OCI-LY1 (cell line): ENCODE data around the gene CAMTA1.

Source experiments
- H2AFZ ChIP-seq: fragments of 200-600 bp; sonication (generic), shearing (Covaris generic); 2 replicates; pipeline ENCODE4 v1.6.0; 2014; ENCODE audit warnings: antibody characterized with exemption, mild to moderate bottlenecking, low read length
- H3F3A ChIP-seq: fragments of 200-600 bp; sonication (generic), shearing (Covaris generic); 2 replicates; pipeline ENCODE4 v1.6.0; 2014; ENCODE audit warnings: mild to moderate bottlenecking, antibody characterized with exemption, low read length, moderate library complexity; ENCODE audit not compliant: insufficient read depth
- H3K27ac ChIP-seq: fragments of 200-600 bp; sonication (generic); 2 replicates; pipeline ENCODE4 v1.5.1; 2014; ENCODE audit warnings: low read length, mixed run types, mild to moderate bottlenecking, low read depth; ENCODE audit not compliant: poor library complexity, severe bottlenecking
- H3K27me3 ChIP-seq: fragments of 200-600 bp; sonication (generic); 2 replicates; pipeline ENCODE4 v1.6.0; 2014; ENCODE audit warnings: antibody characterized with exemption, mild to moderate bottlenecking, low read length, moderate library complexity; ENCODE audit not compliant: insufficient read depth
- H3K36me3 ChIP-seq: fragments of 200-600 bp; sonication (generic); 2 replicates; pipeline ENCODE4 v1.6.1; 2014; ENCODE audit warnings: mild to moderate bottlenecking, antibody characterized with exemption, low read length, moderate library complexity, mixed read lengths; ENCODE audit not compliant: insufficient read depth
- H3K4me1 ChIP-seq: fragments of 200-600 bp; sonication (generic); 2 replicates; pipeline ENCODE4 v1.5.1; 2014; ENCODE audit warnings: mild to moderate bottlenecking, low read length, moderate library complexity; ENCODE audit not compliant: insufficient read depth, severe bottlenecking
- H3K4me2 ChIP-seq: fragments of 200-600 bp; sonication (generic), shearing (Covaris generic); 2 replicates; pipeline ENCODE4 v1.6.1; 2014; ENCODE audit warnings: low read length
- H3K4me3 ChIP-seq: fragments of 200-600 bp; sonication (generic); 2 replicates; pipeline ENCODE4 v1.5.1; 2014; ENCODE audit warnings: low read length, low read depth, mild to moderate bottlenecking, mixed read lengths; ENCODE audit not compliant: poor library complexity, severe bottlenecking
- H3K79me2 ChIP-seq: fragments of 200-600 bp; shearing (Covaris generic); 2 replicates; pipeline ENCODE4 v1.6.1; 2016; ENCODE audit warnings: mixed run types, low read length, mixed read lengths; ENCODE audit not compliant: insufficient read depth
- H3K9ac ChIP-seq: fragments of 200-600 bp; sonication (generic), shearing (Covaris generic); 2 replicates; pipeline ENCODE4 v1.6.1; 2014; ENCODE audit warnings: mild to moderate bottlenecking, low read length, mixed read lengths
- H3K9me2 ChIP-seq: fragments of 200-600 bp; sonication (generic), shearing (Covaris generic); 2 replicates; pipeline ENCODE4 v1.6.1; 2014; ENCODE audit warnings: low read depth, mild to moderate bottlenecking, low read length, mixed read lengths
- H3K9me3 ChIP-seq: fragments of 200-600 bp; shearing (Covaris generic); 2 replicates; pipeline ENCODE4 v1.6.1; 2014; ENCODE audit warnings: low read length, mixed read lengths
- H4K20me1 ChIP-seq: fragments of 200-600 bp; sonication (generic), shearing (Covaris generic); 2 replicates; pipeline ENCODE4 v1.6.0; 2016; ENCODE audit warnings: mild to moderate bottlenecking, low read length; ENCODE audit not compliant: insufficient read depth
- EZH2 ChIP-seq: fragments of 200-600 bp; sonication (generic), shearing (Covaris generic); IDR thresholded peaks from 2 replicates; pipeline ENCODE4 v1.8.0; 2017; ENCODE audit warnings: borderline replicate concordance, mixed run types, mild to moderate bottlenecking, antibody characterized with exemption, low read length, moderate library complexity, mixed read lengths
- TF ChIP-seq, protein P1 (sequence below): fragments of 200-600 bp; sonication (generic), shearing (Covaris generic); IDR thresholded peaks from 2 replicates; pipeline ENCODE4 v1.5.1; 2017; ENCODE audit warnings: mild to moderate bottlenecking, antibody characterized with exemption, low read length, moderate library complexity, mixed read lengths

CAMTA1 gene

DNA sequence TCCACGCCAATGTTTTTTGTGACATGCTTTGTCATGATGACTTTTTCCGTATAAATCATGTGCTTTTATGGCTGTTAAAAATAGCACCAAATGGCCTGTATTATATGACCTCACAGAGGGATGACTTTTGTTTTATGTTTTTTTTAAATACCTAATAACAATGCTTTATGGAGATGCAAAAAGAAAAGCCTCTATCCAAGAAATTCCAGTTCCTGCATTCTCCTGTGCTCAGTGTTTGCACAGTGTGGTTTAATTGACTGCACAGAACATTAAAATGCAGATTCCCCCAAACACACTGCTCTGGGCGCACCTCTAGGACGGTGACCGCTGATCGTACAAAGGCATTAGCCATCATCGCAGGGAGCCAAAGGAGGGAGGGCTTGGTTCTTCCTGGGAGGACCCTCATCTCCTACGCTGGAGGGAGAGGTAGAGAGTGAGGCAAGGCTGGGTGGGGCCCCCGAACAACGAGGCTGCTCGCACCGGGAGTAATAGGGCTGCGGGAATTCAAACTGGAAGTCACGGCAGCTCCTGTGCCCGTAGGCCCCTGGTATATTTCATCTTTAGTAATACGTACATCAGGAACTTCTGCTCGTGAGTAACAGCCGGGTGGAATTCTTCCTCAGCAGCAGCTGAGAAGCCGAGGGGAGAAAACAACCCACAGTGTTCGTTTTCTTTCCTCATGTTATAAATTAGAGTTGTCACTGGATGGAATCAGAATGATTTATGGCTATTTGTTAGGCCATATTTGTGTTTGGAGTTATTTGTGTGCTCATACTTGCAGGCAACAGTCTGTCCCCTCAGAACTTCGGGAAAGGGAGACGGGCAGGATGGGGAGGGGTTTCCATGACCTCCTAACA is 465.6 kb downstream of the CAMTA1 start:
- Histone ChIP-seq H3K36me3 (no peaks in the 10 kb centered on the region), H3K9me3 (no peaks in the 10 kb centered on the region), H2AFZ (no peak overlapping the region), H3K79me2 (no peaks in the 10 kb centered on the region), H3K9ac (no peak overlapping the region), H3K9me2 (no peaks in the 10 kb centered on the region), H3K4me2 (no peak overlapping the region), H3K27ac (no peak overlapping the region), H4K20me1 (no peaks in the 10 kb centered on the region), H3K4me3 (no peak overlapping the region), H3K4me1 (no peaks in the 10 kb centered on the region), H3K27me3 (no peaks in the 10 kb centered on the region), H3F3A (no peaks in the 10 kb centered on the region)
- TF ChIP-seq EZH2: no peak
- TF ChIP-seq, protein P1, sequence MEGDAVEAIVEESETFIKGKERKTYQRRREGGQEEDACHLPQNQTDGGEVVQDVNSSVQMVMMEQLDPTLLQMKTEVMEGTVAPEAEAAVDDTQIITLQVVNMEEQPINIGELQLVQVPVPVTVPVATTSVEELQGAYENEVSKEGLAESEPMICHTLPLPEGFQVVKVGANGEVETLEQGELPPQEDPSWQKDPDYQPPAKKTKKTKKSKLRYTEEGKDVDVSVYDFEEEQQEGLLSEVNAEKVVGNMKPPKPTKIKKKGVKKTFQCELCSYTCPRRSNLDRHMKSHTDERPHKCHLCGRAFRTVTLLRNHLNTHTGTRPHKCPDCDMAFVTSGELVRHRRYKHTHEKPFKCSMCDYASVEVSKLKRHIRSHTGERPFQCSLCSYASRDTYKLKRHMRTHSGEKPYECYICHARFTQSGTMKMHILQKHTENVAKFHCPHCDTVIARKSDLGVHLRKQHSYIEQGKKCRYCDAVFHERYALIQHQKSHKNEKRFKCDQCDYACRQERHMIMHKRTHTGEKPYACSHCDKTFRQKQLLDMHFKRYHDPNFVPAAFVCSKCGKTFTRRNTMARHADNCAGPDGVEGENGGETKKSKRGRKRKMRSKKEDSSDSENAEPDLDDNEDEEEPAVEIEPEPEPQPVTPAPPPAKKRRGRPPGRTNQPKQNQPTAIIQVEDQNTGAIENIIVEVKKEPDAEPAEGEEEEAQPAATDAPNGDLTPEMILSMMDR: no peak

GRCh38 chr1:7251454-7251800 is 466.2 kb downstream of the CAMTA1 start:
- H3K9me3 ChIP-seq: no peaks in the 10 kb centered on the region
- TF ChIP-seq, protein P1: no peak
- no peak for TF ChIP-seq EZH2
- no peak overlapping the region for H3K27ac ChIP-seq
- no peaks in the 10 kb centered on the region for H3K4me1 ChIP-seq
- no peaks in the 10 kb centered on the region for H3K9me2 ChIP-seq
- H4K20me1 ChIP-seq: no peaks in the 10 kb centered on the region
- no peaks in the 10 kb centered on the region for H3F3A ChIP-seq
- no peak overlapping the region for H3K9ac ChIP-seq
- no peak overlapping the region for H3K4me2 ChIP-seq
- no peaks in the 10 kb centered on the region for H3K27me3 ChIP-seq
- no peak overlapping the region for H2AFZ ChIP-seq
- H3K4me3 ChIP-seq: no peak overlapping the region
- H3K36me3 ChIP-seq: no peaks in the 10 kb centered on the region
- no peaks in the 10 kb centered on the region for H3K79me2 ChIP-seq

GRCh38 chr1:7252411-7253117 is 467.3 kb downstream of the CAMTA1 start:
- no peak overlapping the region for H2AFZ ChIP-seq
- no peak overlapping the region for H3K4me2 ChIP-seq
- no peaks in the 10 kb centered on the region for H3K9me2 ChIP-seq
- H3K4me3 ChIP-seq: no peak overlapping the region
- no peak overlapping the region for H3K27ac ChIP-seq
- H4K20me1 ChIP-seq: no peaks in the 10 kb centered on the region
- H3K79me2 ChIP-seq: no peaks in the 10 kb centered on the region
- no peaks in the 10 kb centered on the region for H3K9me3 ChIP-seq
- H3K36me3 ChIP-seq: no peaks in the 10 kb centered on the region
- no peaks in the 10 kb centered on the region for H3K4me1 ChIP-seq
- no peak overlapping the region for H3K9ac ChIP-seq
- TF ChIP-seq, protein P1: no peak
- no peak for TF ChIP-seq EZH2
- H3K27me3 ChIP-seq: 0 out of 2 replicates have a peak, but pooled peaks cover 6% of the 10 kb centered on the region
- H3F3A ChIP-seq: no peaks in the 10 kb centered on the region
